Measurements from ENCODE around the gene CNGA3.

Gene CNGA3

GRCh38 chr2:98445683-98446581 lies 99.7 kb downstream of the CNGA3 start:
- DNase-seq, result no peak

DNA sequence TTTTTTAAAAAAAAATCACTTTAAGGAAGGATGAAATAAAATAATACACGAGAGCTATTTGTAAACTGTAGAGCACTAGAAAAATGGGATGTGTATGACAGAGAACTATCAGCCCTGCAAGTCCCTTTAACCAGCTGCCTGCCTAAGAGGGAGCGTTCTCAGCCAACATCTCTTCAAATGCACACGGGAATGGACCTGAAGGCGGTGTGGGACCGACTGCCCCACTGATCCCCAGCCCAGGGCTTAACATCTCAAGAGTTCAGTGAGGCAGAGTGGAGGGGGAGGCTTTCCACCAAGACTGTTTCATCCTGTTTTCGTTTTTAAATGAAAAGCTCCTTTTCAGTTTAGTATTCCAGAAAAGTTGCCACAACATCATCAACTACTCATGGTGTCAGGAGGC lies 100.6 kb downstream of the CNGA3 start:
- no peak for DNase-seq
